ENCODE data around the gene SCYL1. TPM values are rescaled to one million over a fixed set of nuclear protein-coding genes. Genes with fewer than 3 reads are reported as not detected.
A peak's percentile ranks its signal among the peaks of the same experiment; 100 is the strongest.

The SCYL1 gene
- total RNA-seq, 4 donors from 2014 or later = 70.6 to 97.6 (median 89.2) TPM

GRCh38 chr11:65556470-65557279 lies 31.8 kb downstream of the SCYL1 start:
- H3K9me3 ChIP-seq = no peaks in the 10 kb centered on the region
- H3K4me1 ChIP-seq = peaks cover 0 to 90% (median 59%) of the 10 kb centered on the region in 3 donors
- peak overlapping the region; percentile 90 to 100 (median 98) for H3K27ac ChIP-seq
- no peaks in the 10 kb centered on the region for H3K27me3 ChIP-seq
- peak overlapping the region; percentile 59 to 79 for H3K4me3 ChIP-seq
- 65% methylated on average over 7 of the region's 12 CpGs; no CpG with 5 or more reads in 1 of the 2 donors for whole genome bisulfite sequencing, 2 donors (ENCODE audit: low coverage in 1 of 2)
- ATAC-seq = no peak
- TF ChIP-seq EP300 (IDR thresholded peaks at IDR 0.05) = no peak
- no peak for TF ChIP-seq POLR2AphosphoS5 (IDR thresholded peaks at IDR 0.05)
- TF ChIP-seq, protein P1, sequence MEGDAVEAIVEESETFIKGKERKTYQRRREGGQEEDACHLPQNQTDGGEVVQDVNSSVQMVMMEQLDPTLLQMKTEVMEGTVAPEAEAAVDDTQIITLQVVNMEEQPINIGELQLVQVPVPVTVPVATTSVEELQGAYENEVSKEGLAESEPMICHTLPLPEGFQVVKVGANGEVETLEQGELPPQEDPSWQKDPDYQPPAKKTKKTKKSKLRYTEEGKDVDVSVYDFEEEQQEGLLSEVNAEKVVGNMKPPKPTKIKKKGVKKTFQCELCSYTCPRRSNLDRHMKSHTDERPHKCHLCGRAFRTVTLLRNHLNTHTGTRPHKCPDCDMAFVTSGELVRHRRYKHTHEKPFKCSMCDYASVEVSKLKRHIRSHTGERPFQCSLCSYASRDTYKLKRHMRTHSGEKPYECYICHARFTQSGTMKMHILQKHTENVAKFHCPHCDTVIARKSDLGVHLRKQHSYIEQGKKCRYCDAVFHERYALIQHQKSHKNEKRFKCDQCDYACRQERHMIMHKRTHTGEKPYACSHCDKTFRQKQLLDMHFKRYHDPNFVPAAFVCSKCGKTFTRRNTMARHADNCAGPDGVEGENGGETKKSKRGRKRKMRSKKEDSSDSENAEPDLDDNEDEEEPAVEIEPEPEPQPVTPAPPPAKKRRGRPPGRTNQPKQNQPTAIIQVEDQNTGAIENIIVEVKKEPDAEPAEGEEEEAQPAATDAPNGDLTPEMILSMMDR (IDR thresholded peaks at IDR 0.05) = no peak
- no peak for TF ChIP-seq POLR2A (IDR thresholded peaks at IDR 0.05)
- peaks cover 0 to 26% of the 10 kb centered on the region in 2 donors for H3K36me3 ChIP-seq

DNA sequence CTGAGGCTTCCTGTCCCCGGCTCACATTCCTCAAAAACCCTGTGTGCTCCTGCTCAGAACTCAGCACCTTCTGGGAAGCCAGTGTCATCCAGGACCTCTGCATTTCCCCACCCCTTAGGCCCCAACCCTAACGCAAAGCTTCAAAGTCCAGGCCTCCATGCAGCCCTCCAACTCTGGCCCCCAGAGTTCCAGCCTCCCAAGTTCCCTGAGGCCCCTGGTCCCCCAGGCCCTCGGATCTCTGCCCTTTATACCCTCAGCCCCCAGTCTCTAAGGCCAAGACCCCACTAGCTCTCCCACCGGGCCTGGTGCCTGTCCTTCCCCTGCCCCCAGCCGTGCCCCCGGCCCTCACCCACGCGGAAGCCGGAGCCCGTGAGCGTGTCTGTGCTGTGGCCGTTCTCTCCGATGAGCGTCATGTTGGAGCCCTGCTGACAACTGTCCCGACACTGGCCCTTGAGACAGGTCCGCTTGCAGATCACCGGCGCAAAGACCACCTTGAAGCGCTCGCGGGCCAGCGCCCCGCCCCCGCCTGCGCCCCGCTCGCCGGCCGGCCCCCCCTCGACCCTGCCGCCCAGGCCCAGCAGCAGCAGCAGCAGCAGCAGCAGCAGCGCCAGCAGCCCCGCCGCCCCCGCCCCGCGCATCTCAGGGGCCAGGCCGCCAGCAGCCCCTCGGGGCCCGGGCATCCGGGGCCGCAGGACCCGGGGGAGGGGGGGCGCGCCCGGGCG lies 32.6 kb downstream of the SCYL1 start:
- TF ChIP-seq POLR2AphosphoS5 (IDR thresholded peaks at IDR 0.05) = peak; percentile 78
- TF ChIP-seq, protein P1 (IDR thresholded peaks at IDR 0.05) = no peak
- no peak for TF ChIP-seq POLR2A (IDR thresholded peaks at IDR 0.05)
- TF ChIP-seq EP300 (IDR thresholded peaks at IDR 0.05) = no peak
- peak overlapping the region; percentile 59 to 79 for H3K4me3 ChIP-seq
- H3K9me3 ChIP-seq = no peaks in the 10 kb centered on the region
- H3K27me3 ChIP-seq = no peaks in the 10 kb centered on the region
- peaks cover 0 to 18% of the 10 kb centered on the region in 2 donors for H3K36me3 ChIP-seq
- H3K27ac ChIP-seq = peak overlapping the region; percentile 90 to 100 (median 98)
- ATAC-seq = no peak
- peaks cover 0 to 82% (median 59%) of the 10 kb centered on the region in 3 donors for H3K4me1 ChIP-seq
- WGBS, 2 donors (ENCODE audit: low coverage in 1 of 2) = 0% methylated on average over 1 to 2 of the region's 47 CpGs

- Histone ChIP-seq H3K27me3 (no peaks in the 10 kb centered on the region), H3K27ac (peak within 1 kb of the TSS; percentile 90 to 100 (median 98)), H3K9me3 (no peaks in the 10 kb centered on the region), H3K4me3 (peak within 1 kb of the TSS; percentile 59 to 79), H3K4me1 (peaks cover 0 to 74% (median 59%) of the 10 kb centered on the region in 3 donors), H3K36me3 (peaks cover 0 to 10% of the 10 kb centered on the region in 2 donors)
- 0% methylated on average over 4 of the region's 79 CpGs; no CpG with 5 or more reads in 1 of the 2 donors for WGBS, 2 donors (ENCODE audit: low coverage in 1 of 2)
- TF ChIP-seq POLR2AphosphoS5 (IDR thresholded peaks at IDR 0.05) = peak; percentile 85
- TF ChIP-seq EP300 (IDR thresholded peaks at IDR 0.05) = no peak
- TF ChIP-seq, protein P1 (IDR thresholded peaks at IDR 0.05) = peak in 1 of 4 experiments; percentile 36
- TF ChIP-seq POLR2A (IDR thresholded peaks at IDR 0.05) = peak; percentile 7 to 15
- ATAC-seq = peak; percentile 88
These were observed 33.4 kb downstream of the SCYL1 start, which contains the start of gene LTBP3 for GRCh38 chr11:65558002-65558929. TSS of gene LTBP3 (minus strand) at chr11:65558359. CDS start at chr11:65557959, 400 bp downstream.

DNA sequence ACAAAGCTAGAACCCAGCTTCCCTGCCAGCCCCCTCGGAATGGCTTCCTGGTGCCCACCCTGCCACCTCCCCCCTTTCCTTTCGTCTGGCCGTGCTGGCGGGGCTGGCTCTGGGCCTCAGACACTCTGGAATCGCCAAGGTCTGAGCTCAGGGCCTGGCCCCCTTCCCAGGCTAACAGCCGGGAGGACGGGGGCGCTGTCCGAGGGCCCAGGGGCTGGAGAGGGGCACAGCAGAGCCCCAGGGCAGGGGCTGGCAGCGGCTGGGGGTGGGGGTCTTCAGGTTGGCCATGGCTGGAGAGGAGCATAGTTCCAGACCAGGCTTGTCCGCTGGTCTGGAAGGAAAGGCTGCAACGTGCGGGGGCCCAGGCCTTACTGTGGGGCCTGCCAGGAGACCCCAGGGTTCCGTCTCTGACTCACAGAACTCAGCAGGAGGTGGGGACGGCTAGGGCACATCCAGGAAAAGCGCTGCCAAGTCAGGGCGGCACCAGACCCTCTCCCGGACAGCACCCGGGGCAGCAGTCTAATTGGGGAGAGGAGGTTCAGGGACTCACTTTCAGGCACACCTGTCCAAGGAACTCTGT lies 34.1 kb downstream of the SCYL1 start:
- no peak for TF ChIP-seq EP300 (IDR thresholded peaks at IDR 0.05)
- no peak for TF ChIP-seq POLR2A (IDR thresholded peaks at IDR 0.05)
- TF ChIP-seq, protein P1 (IDR thresholded peaks at IDR 0.05) = peak in 1 of 4 experiments; percentile 48
- peak; percentile 52 for TF ChIP-seq POLR2AphosphoS5 (IDR thresholded peaks at IDR 0.05)
- Histone ChIP-seq H3K27ac (peak overlapping the region; percentile 90 to 100 (median 98)), H3K4me3 (peak overlapping the region; percentile 59 to 79), H3K36me3 (peaks cover 0 to 2% of the 10 kb centered on the region in 2 donors), H3K9me3 (no peaks in the 10 kb centered on the region), H3K27me3 (no peaks in the 10 kb centered on the region), H3K4me1 (peaks cover 0 to 67% (median 52%) of the 10 kb centered on the region in 3 donors)
- ATAC-seq = peak; percentile 64
- WGBS, 2 donors (ENCODE audit: low coverage in 1 of 2) = no CpG with 5 or more reads among the region's 19 CpGs
